Testis (tissue), 3 donors: ENCODE data around the gene ARHGAP35. TPM values are rescaled to one million over a fixed set of nuclear protein-coding genes. Genes with fewer than 3 reads are reported as not detected.
A peak's percentile ranks its signal among the peaks of the same experiment; 100 is the strongest.

ENCODE experiments used
- DNase-seq: peaks from one replicate; pipeline ENCODE4 v3.0.0-alpha.2; 2019
- H3K27ac ChIP-seq, 2 donors: fragments of 200-600 bp; sonication (generic); one replicate each; pipeline ENCODE4 v1.5.1; 2019
- H3K27me3 ChIP-seq: fragments of 200-600 bp; sonication (generic); one replicate; pipeline ENCODE4 v1.5.1; 2019
- H3K36me3 ChIP-seq: fragments of 200-600 bp; sonication (generic); one replicate; pipeline ENCODE4 v1.5.1; 2017; ENCODE audit warnings: low read depth; ENCODE audit errors: missing control alignments
- H3K4me1 ChIP-seq: fragments of 200-600 bp; sonication (generic); one replicate; pipeline ENCODE4 v1.5.1; 2019
- H3K4me3 ChIP-seq, 2 donors: fragments of 200-600 bp; sonication (generic); one replicate each; pipeline ENCODE4 v1.5.1; 2017 to 2019
- H3K9me3 ChIP-seq: fragments of 200-600 bp; sonication (generic); one replicate; pipeline ENCODE4 v1.5.1; 2017
- POLR2A ChIP-seq: fragments of 450-650 bp; IDR thresholded peaks from one replicate; pipeline ENCODE4 v1.6.1; 2017; ENCODE audit warnings: antibody characterized with exemption, mild to moderate bottlenecking, moderate library complexity
- WGBS, 2 donors: methylation state at CpG; one replicate each; pipeline ENCODE4 v1.1.5; 2018; 5-methylcytosine and 5-hydroxymethylcytosine counted together
- intact Hi-C: fragments of 100-400 bp; cut with DNase I; formaldehyde crosslinking; loops from one replicate; pipeline ENCODE4 v1.15.1; 2023; ENCODE audit warnings: low total_unique reads
- polyA plus RNA-seq: library from polyadenylated mRNA; stranded (reverse); fragments of 350-450 nt; fragmentation: Illumina TruSeq; extraction: RNeasy Lipid Tissue Mini Kit (QIAGEN cat#74804); gene quantifications from one replicate; pipeline ENCODE4 v1.2.3, GENCODE V29; 2014; ENCODE audit warnings: low read depth, low replicate concordance; ENCODE audit not compliant: insufficient read depth
- total RNA-seq, 2 donors: library from RNA; depleted of rRNA; stranded (reverse); fragments of >200 nt; gene quantifications; one replicate each; pipeline ENCODE4 v1.2.3, GENCODE V29; 2016
- TF ChIP-seq, protein P1 (sequence below), 3 experiments: fragments of 450-650 bp in 2 of 3; fragments of 200-600 bp in 1 of 3; sonication (generic) in 1 of 3; IDR thresholded peaks; one replicate each; pipeline ENCODE4 v1.5.1; 2016 to 2019; ENCODE audit warnings: antibody characterized with exemption in 3 of 3, mild to moderate bottlenecking in 2 of 3, moderate library complexity in 1 of 3

ARHGAP35 gene
- total and polyA plus RNA-seq, 3 donors from 2014 or later, result 71.9 to 155 (median 112) TPM

DNA sequence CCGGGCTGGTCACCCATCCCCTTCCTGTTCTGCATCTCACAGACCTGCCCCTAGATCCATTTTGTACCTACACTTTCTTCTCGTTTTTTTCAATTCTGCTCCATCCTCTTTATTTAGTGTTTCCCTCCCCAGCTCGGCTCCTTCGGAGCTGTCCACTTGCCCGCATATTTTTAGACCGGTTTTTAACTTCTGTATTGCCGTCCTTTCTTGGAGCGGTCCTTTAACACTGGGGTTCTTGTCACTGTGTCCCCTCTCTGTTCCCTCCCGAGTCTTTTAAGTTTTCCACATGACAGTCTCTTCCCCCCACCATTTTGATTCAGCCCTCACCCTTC, 1.7 kb downstream of the ARHGAP35 start:
- peak; percentile 12 for DNase-seq
- no peak for TF ChIP-seq POLR2A
- TF ChIP-seq, protein P1, sequence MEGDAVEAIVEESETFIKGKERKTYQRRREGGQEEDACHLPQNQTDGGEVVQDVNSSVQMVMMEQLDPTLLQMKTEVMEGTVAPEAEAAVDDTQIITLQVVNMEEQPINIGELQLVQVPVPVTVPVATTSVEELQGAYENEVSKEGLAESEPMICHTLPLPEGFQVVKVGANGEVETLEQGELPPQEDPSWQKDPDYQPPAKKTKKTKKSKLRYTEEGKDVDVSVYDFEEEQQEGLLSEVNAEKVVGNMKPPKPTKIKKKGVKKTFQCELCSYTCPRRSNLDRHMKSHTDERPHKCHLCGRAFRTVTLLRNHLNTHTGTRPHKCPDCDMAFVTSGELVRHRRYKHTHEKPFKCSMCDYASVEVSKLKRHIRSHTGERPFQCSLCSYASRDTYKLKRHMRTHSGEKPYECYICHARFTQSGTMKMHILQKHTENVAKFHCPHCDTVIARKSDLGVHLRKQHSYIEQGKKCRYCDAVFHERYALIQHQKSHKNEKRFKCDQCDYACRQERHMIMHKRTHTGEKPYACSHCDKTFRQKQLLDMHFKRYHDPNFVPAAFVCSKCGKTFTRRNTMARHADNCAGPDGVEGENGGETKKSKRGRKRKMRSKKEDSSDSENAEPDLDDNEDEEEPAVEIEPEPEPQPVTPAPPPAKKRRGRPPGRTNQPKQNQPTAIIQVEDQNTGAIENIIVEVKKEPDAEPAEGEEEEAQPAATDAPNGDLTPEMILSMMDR (IDR thresholded peaks at IDR 0.05), result no peak
- WGBS, 2 donors, result 4 to 10% methylated on average over 9 of the region's 9 CpGs
- H3K4me3 ChIP-seq, result peak overlapping the region in 1 of 2 donors; percentile 99
- H3K4me1 ChIP-seq, result peaks cover 42% of the 10 kb centered on the region
- H3K9me3 ChIP-seq, result no peaks in the 10 kb centered on the region
- H3K27me3 ChIP-seq, result no peaks in the 10 kb centered on the region
- H3K36me3 ChIP-seq, result no peaks in the 10 kb centered on the region
- H3K27ac ChIP-seq, result peak overlapping the region in 1 of 2 donors; percentile 99
- intact Hi-C loops, result no loop called here

DNA sequence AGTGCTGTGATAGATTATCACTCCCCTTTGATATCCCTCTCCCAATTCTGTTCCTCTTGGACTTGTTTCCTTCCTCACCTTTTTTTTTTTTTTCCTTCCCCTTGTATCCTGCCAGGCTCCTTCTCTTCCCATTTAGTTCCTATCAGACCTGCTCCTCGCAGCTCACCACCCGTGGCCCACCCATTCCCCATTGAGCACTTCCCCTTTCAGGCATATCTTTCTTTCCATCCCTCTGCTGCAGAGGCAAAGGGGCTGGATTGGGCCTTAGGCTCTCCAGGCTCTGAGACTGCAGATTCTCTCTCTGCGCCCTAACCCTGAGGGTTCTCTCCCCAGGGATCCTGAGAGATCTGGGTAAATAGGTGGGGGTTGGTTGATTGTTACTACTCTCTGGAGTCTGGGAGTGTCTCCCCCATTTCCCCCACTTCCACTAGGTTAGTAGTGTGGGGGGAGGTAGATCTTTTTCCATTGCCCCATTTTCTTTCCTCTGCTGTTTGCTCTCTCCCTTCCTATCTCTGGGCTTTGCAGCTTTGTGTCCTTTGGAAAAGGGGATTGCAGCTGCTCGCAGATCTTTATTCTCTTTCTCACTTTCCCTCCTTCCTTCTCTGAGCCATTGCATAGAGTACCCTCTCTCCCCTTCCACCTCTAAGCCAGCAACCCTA, 2.3 kb downstream of the ARHGAP35 start:
- TF ChIP-seq, protein P1 (IDR thresholded peaks at IDR 0.05), result no peak
- no peak for TF ChIP-seq POLR2A
- Histone ChIP-seq H3K27me3 (no peaks in the 10 kb centered on the region), H3K4me3 (peak overlapping the region in 1 of 2 donors; percentile 99), H3K4me1 (peaks cover 42% of the 10 kb centered on the region), H3K9me3 (no peaks in the 10 kb centered on the region), H3K36me3 (no peaks in the 10 kb centered on the region), H3K27ac (no peak overlapping the region)
- WGBS, 2 donors, result 13 to 22% methylated on average over 4 of the region's 4 CpGs
- intact Hi-C loops, result no loop called here
- peak; percentile 14 for DNase-seq

DNA sequence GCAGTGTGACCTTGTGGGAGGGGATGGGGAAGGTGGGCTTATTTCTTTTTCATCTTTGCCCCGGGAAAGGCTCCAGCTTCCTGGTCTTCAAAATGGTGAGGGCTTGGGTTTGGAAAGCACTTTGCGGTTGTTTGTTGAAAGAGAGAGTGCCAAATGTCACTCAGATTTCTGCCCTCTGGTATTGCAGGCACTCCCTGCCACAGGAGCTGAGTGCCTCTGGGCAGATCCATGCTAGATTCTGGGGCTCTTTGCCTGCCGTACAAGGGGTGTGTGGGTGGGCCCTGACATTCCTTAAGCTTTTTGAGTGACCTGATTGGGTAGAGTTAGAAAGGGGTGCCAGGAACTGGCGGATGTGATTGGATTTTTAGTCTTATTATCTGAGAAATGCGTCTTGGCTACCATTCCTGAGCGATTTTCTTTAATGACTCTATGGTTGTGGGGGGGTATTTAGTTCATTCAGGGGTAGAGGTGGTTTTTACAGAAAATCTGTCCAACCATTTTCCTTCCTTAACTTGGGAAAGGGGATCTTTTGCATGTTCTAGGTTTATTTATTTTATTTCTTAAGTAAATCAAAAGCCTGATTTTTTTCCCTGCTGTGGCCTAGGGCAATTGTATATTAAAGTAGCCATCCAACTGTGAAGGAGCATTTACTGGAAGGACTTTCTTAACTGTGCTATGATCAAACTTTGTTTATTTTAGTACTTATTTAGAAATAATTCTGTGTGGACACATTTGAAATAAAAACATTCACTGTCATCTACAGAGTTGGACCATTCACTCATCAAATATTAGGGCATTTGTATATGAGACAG, 3.2 kb downstream of the ARHGAP35 start:
- no peaks in the 10 kb centered on the region for H3K27me3 ChIP-seq
- WGBS, 2 donors, result 12 to 15% methylated on average over 4 to 6 of the region's 6 CpGs
- peaks cover 42% of the 10 kb centered on the region for H3K4me1 ChIP-seq
- DNase-seq, result peak; percentile 16
- H3K9me3 ChIP-seq, result no peaks in the 10 kb centered on the region
- H3K27ac ChIP-seq, result peak overlapping the region in 1 of 2 donors; percentile 1
- H3K36me3 ChIP-seq, result no peaks in the 10 kb centered on the region
- no peak overlapping the region for H3K4me3 ChIP-seq
- intact Hi-C loops, result no loop called here
- TF ChIP-seq, protein P1 (IDR thresholded peaks at IDR 0.05), result no peak

DNA sequence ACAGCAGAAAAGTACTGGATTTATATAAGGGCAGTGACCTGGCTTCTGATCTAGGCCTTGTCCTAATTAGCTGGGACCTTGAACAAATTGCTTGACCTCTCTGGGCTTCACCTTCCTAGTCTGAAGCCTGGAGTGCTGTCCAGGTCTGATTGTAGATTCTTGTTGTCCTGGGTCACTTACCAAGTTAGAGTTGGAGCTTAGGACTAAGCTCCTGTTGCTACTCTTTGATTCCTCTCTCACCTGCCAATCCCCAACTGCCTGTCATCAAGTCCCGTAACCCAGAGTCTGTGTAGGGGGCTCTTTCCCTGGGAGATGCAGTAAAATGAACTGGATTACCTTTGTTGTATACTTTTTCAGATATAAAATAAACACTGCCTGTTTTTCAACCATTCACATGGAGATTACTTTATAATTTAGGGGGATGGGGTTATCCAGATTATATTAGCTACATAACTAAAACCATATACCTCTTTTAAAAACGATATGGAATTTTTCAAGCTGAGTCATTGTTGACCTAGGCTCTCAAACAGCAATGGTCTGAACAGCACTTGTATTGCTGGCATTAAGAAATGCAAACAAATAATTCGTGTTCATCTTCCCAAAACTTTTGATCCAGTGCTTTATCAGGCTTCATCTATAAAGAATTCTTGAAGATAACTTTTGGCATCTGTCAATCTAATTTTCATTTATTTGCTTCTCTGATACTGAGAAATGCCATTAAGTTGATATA, 5.8 kb downstream of the ARHGAP35 start:
- Histone ChIP-seq H3K27me3 (no peaks in the 10 kb centered on the region), H3K4me3 (no peak overlapping the region), H3K36me3 (no peaks in the 10 kb centered on the region), H3K9me3 (no peaks in the 10 kb centered on the region), H3K4me1 (peaks cover 35% of the 10 kb centered on the region), H3K27ac (no peak overlapping the region)
- TF ChIP-seq POLR2A, result no peak
- TF ChIP-seq, protein P1 (IDR thresholded peaks at IDR 0.05), result no peak
- intact Hi-C loops, result no loop called here
- WGBS, 2 donors, result 54 to 60% methylated on average over 3 of the region's 3 CpGs
- DNase-seq, result no peak
